ENCODE data around the gene ODAD2.
"Not testable (repeated sequence)": the region's sequence is repeated elsewhere in the genome, so short reads cannot be mapped to it uniquely, and the experiment has no call there.

The ODAD2 gene

GRCh38 chr10:27958383-27958782 is 40.5 kb downstream of the ODAD2 start:
- not testable (repeated sequence) for DNase-seq

GRCh38 chr10:27950242-27950564 is 48.7 kb downstream of the ODAD2 start:
- DNase-seq, result no peak

GRCh38 chr10:27949528-27950241 is 49.2 kb downstream of the ODAD2 start:
- DNase-seq, result no peak

GRCh38 chr10:27948186-27948585 is 50.7 kb downstream of the ODAD2 start:
- DNase-seq, result no peak

GRCh38 chr10:27947540-27947939 is 51.3 kb downstream of the ODAD2 start:
- DNase-seq, result no peak

- DNase-seq, result no peak
Measured at GRCh38 chr10:27944005-27944404, 54.9 kb downstream of the ODAD2 start.

GRCh38 chr10:27914888-27915287 is 84.0 kb downstream of the ODAD2 start:
- DNase-seq, result no peak

- no peak for DNase-seq
Measured at GRCh38 chr10:27912231-27912630, 86.6 kb downstream of the ODAD2 start.

GRCh38 chr10:27911539-27911938 is 87.3 kb downstream of the ODAD2 start:
- no peak for DNase-seq

- no peak for DNase-seq
Measured at GRCh38 chr10:27911011-27911410, 87.9 kb downstream of the ODAD2 start.

GRCh38 chr10:27908231-27908630 is 90.6 kb downstream of the ODAD2 start:
- DNase-seq, result no peak

- DNase-seq, result not testable (repeated sequence)
Measured at GRCh38 chr10:27899485-27899884, 99.4 kb downstream of the ODAD2 start.

GRCh38 chr10:27899058-27899457 is 99.8 kb downstream of the ODAD2 start:
- DNase-seq, result no peak

GRCh38 chr10:27893358-27893954 is 105.4 kb downstream of the ODAD2 start:
- DNase-seq, result no peak

- no peak for DNase-seq
Measured at GRCh38 chr10:27890971-27891370, 107.9 kb downstream of the ODAD2 start.

GRCh38 chr10:27889518-27889917 is 109.4 kb downstream of the ODAD2 start:
- no peak for DNase-seq

GRCh38 chr10:27884185-27884641 is 114.7 kb downstream of the ODAD2 start:
- DNase-seq, result no peak

- no peak for DNase-seq
Measured at GRCh38 chr10:27878281-27878680, 120.6 kb downstream of the ODAD2 start.

- no peak for DNase-seq
Measured at GRCh38 chr10:27865221-27865635, 133.7 kb downstream of the ODAD2 start.

- DNase-seq, result no peak
Measured at GRCh38 chr10:27861781-27862180, 137.1 kb downstream of the ODAD2 start.

- no peak for DNase-seq
Measured at GRCh38 chr10:27857616-27858015, 141.3 kb downstream of the ODAD2 start.

GRCh38 chr10:27844223-27844622 is 154.7 kb downstream of the ODAD2 start:
- DNase-seq, result no peak

GRCh38 chr10:27838901-27839300 is 160.0 kb downstream of the ODAD2 start:
- DNase-seq, result no peak

- DNase-seq, result no peak
Measured at GRCh38 chr10:27838361-27838760, 160.5 kb downstream of the ODAD2 start.

GRCh38 chr10:27834476-27834875 is 164.4 kb downstream of the ODAD2 start:
- DNase-seq, result no peak
